Stimulated activated effector memory CD8-positive, alpha-beta T cell treated with anti-CD3 and anti-CD28 coated beads, Interleukin-12 subunit alpha, Interleukin-12 subunit beta, amount 100 ng/mL, for 72 hours (primary cell): ENCODE measurements around the gene INTS2.
"Not testable (repeated sequence)": the region's sequence is repeated elsewhere in the genome, so short reads cannot be mapped to it uniquely, and the experiment has no call there.

ENCODE experiments used
- ATAC-seq: fragments of 150-1000 bp; cut with Tn5 transposase; 2 replicates; pipeline ENCODE4 v1.10.0; 2021
- DNase-seq, 2 donors: peaks; one replicate each; pipeline ENCODE4 v3.0.0; 2021 to 2022; ENCODE audit warnings: low spot score in 2 of 2
- H3K27ac Mint-ChIP-seq: one replicate; pipeline ENCODE4 v1.8.0; 2022; ENCODE audit warnings: mild to moderate bottlenecking, mixed read lengths
- H3K36me3 Mint-ChIP-seq: one replicate; pipeline ENCODE4 v1.8.0; 2022; ENCODE audit warnings: mild to moderate bottlenecking, mixed read lengths
- H3K4me1 Mint-ChIP-seq: one replicate; pipeline ENCODE4 v1.8.0; 2022; ENCODE audit warnings: mixed read lengths
- H3K4me3 Mint-ChIP-seq: one replicate; pipeline ENCODE4 v1.8.0; 2022; ENCODE audit warnings: mild to moderate bottlenecking, mixed read lengths
- H3K9me3 Mint-ChIP-seq: one replicate; pipeline ENCODE4 v1.8.0; 2022; ENCODE audit warnings: mixed read lengths

The INTS2 gene

GRCh38 chr17:61908292-61909037 is 19.3 kb downstream of the INTS2 start:
- H3K9me3 Mint-ChIP-seq, result no peaks in the 10 kb centered on the region
- H3K4me1 Mint-ChIP-seq, result peaks cover 5% of the 10 kb centered on the region
- DNase-seq, result no peak
- H3K27ac Mint-ChIP-seq, result no peak overlapping the region
- no peak overlapping the region for H3K4me3 Mint-ChIP-seq
- ATAC-seq, result no peak
- H3K36me3 Mint-ChIP-seq, result peaks cover 92% of the 10 kb centered on the region

GRCh38 chr17:61907361-61907760 is 20.4 kb downstream of the INTS2 start:
- ATAC-seq (no peak), DNase-seq (no peak)
- Mint-ChIP-seq H3K4me1 (peaks cover 9% of the 10 kb centered on the region), H3K27ac (peak overlapping the region; percentile 60), H3K36me3 (peaks cover 92% of the 10 kb centered on the region), H3K4me3 (no peak overlapping the region), H3K9me3 (no peaks in the 10 kb centered on the region)

- H3K36me3 Mint-ChIP-seq, result peaks cover 92% of the 10 kb centered on the region
- peak overlapping the region; percentile 40 for H3K4me3 Mint-ChIP-seq
- H3K9me3 Mint-ChIP-seq, result no peaks in the 10 kb centered on the region
- DNase-seq (no peak), ATAC-seq (peak; percentile 88)
- peak overlapping the region; percentile 89 for H3K27ac Mint-ChIP-seq
- peaks cover 9% of the 10 kb centered on the region for H3K4me1 Mint-ChIP-seq
These were observed 23.6 kb downstream of the INTS2 start for GRCh38 chr17:61904094-61904710.

- ATAC-seq, result no peak
- peak overlapping the region; percentile 40 for H3K4me3 Mint-ChIP-seq
- peaks cover 95% of the 10 kb centered on the region for H3K36me3 Mint-ChIP-seq
- H3K9me3 Mint-ChIP-seq, result no peaks in the 10 kb centered on the region
- peak overlapping the region; percentile 89 for H3K27ac Mint-ChIP-seq
- H3K4me1 Mint-ChIP-seq, result peaks cover 9% of the 10 kb centered on the region
- DNase-seq, result no peak
These were observed 24.5 kb downstream of the INTS2 start for GRCh38 chr17:61903251-61903650.

- H3K27ac Mint-ChIP-seq, result no peak overlapping the region
- ATAC-seq (no peak), DNase-seq (no peak)
- H3K36me3 Mint-ChIP-seq, result peaks cover 90% of the 10 kb centered on the region
- no peaks in the 10 kb centered on the region for H3K4me1 Mint-ChIP-seq
- H3K9me3 Mint-ChIP-seq, result no peaks in the 10 kb centered on the region
- no peak overlapping the region for H3K4me3 Mint-ChIP-seq
These were observed 30.1 kb downstream of the INTS2 start for GRCh38 chr17:61897548-61898180.

- Mint-ChIP-seq H3K27ac (no peak overlapping the region), H3K9me3 (no peaks in the 10 kb centered on the region), H3K36me3 (peaks cover 91% of the 10 kb centered on the region), H3K4me3 (no peak overlapping the region), H3K4me1 (no peaks in the 10 kb centered on the region)
- no peak for ATAC-seq
- no peak for DNase-seq
These were observed 32.4 kb downstream of the INTS2 start for GRCh38 chr17:61895391-61895790.

- not testable (repeated sequence) for H3K4me1 Mint-ChIP-seq
These were observed 33.5 kb downstream of the INTS2 start for GRCh38 chr17:61894310-61894709.

GRCh38 chr17:61887733-61888132 is 40.0 kb downstream of the INTS2 start:
- H3K27ac Mint-ChIP-seq, H3K4me1 Mint-ChIP-seq: not testable (repeated sequence)

More at GRCh38 chr17:61894310-61894709, 33.5 kb downstream of the INTS2 start:
- H3K9me3 Mint-ChIP-seq, DNase-seq, ATAC-seq, H3K27ac Mint-ChIP-seq, H3K4me3 Mint-ChIP-seq: not testable (repeated sequence)
- peaks cover 91% of the 10 kb centered on the region for H3K36me3 Mint-ChIP-seq

GRCh38 chr17:61885865-61886264 is 41.9 kb downstream of the INTS2 start:
- H3K36me3 Mint-ChIP-seq, result peaks cover 97% of the 10 kb centered on the region
- H3K4me1 Mint-ChIP-seq, DNase-seq: not testable (repeated sequence)

More at GRCh38 chr17:61887733-61888132, 40.0 kb downstream of the INTS2 start:
- H3K4me3 Mint-ChIP-seq, ATAC-seq, H3K9me3 Mint-ChIP-seq, DNase-seq: not testable (repeated sequence)
- H3K36me3 Mint-ChIP-seq, result peaks cover 100% of the 10 kb centered on the region

GRCh38 chr17:61884864-61885263 is 42.9 kb downstream of the INTS2 start:
- no peak for DNase-seq
- Mint-ChIP-seq H3K4me1 (no peaks in the 10 kb centered on the region), H3K9me3 (no peaks in the 10 kb centered on the region), H3K36me3 (peaks cover 97% of the 10 kb centered on the region), H3K4me3 (no peak overlapping the region), H3K27ac (no peak overlapping the region)
- no peak for ATAC-seq

More at GRCh38 chr17:61885865-61886264, 41.9 kb downstream of the INTS2 start:
- ATAC-seq, H3K9me3 Mint-ChIP-seq, H3K4me3 Mint-ChIP-seq, H3K27ac Mint-ChIP-seq: not testable (repeated sequence)

- Mint-ChIP-seq H3K4me1 (no peaks in the 10 kb centered on the region), H3K9me3 (no peaks in the 10 kb centered on the region), H3K4me3 (no peak overlapping the region), H3K36me3 (peaks cover 97% of the 10 kb centered on the region), H3K27ac (no peak overlapping the region)
- ATAC-seq (no peak), DNase-seq (no peak)
These were observed 47.1 kb downstream of the INTS2 start for GRCh38 chr17:61880589-61881102.

- H3K4me3 Mint-ChIP-seq, result no peak overlapping the region
- H3K9me3 Mint-ChIP-seq, result no peaks in the 10 kb centered on the region
- peaks cover 97% of the 10 kb centered on the region for H3K36me3 Mint-ChIP-seq
These were observed 48.7 kb downstream of the INTS2 start for GRCh38 chr17:61878984-61879612.

GRCh38 chr17:61878520-61878919 is 49.3 kb downstream of the INTS2 start:
- no peaks in the 10 kb centered on the region for H3K9me3 Mint-ChIP-seq
- no peak overlapping the region for H3K27ac Mint-ChIP-seq
- H3K4me1 Mint-ChIP-seq, result peaks cover 6% of the 10 kb centered on the region
- no peak for ATAC-seq
- peaks cover 97% of the 10 kb centered on the region for H3K36me3 Mint-ChIP-seq
- no peak for DNase-seq
- no peak overlapping the region for H3K4me3 Mint-ChIP-seq

More at GRCh38 chr17:61878984-61879612, 48.7 kb downstream of the INTS2 start:
- DNase-seq (no peak), ATAC-seq (no peak)
- no peak overlapping the region for H3K27ac Mint-ChIP-seq
- H3K4me1 Mint-ChIP-seq, result peaks cover under 1% of the 10 kb centered on the region

- Mint-ChIP-seq H3K27ac (no peak overlapping the region), H3K36me3 (peaks cover 92% of the 10 kb centered on the region), H3K9me3 (no peaks in the 10 kb centered on the region), H3K4me1 (peaks cover 7% of the 10 kb centered on the region), H3K4me3 (no peak overlapping the region)
- no peak for DNase-seq
- no peak for ATAC-seq
These were observed 49.9 kb downstream of the INTS2 start for GRCh38 chr17:61877837-61878236.

GRCh38 chr17:61875804-61876203 is 52.0 kb downstream of the INTS2 start:
- no peak for ATAC-seq
- H3K4me1 Mint-ChIP-seq, result peaks cover 7% of the 10 kb centered on the region
- DNase-seq, result no peak
- H3K36me3 Mint-ChIP-seq, result peaks cover 91% of the 10 kb centered on the region
- no peaks in the 10 kb centered on the region for H3K9me3 Mint-ChIP-seq
- peak overlapping the region; percentile 57 for H3K27ac Mint-ChIP-seq
- H3K4me3 Mint-ChIP-seq, result no peak overlapping the region
